ENCODE results near the gene SORCS2.

- TF ChIP-seq POLR2A (IDR thresholded peaks at IDR 0.05; ENCODE audit: low read length) (no peak), GATA1 (IDR thresholded peaks at IDR 0.05; ENCODE audit: low read depth, low read length) (no peak)
Observed at GRCh38 chr4:7627251-7628250, 435.2 kb downstream of the SORCS2 start.
